HEK293T (cell line): ENCODE measurements around the gene SYDE1.

Experiments used
- ELF4 ChIP-seq: fragments of 450-650 bp; IDR thresholded peaks from 2 replicates; pipeline ENCODE4 v1.6.1; 2017; ENCODE audit warnings: antibody characterized with exemption
- L3MBTL2 ChIP-seq: fragments of 450-650 bp; conservative IDR thresholded peaks from 2 replicates; pipeline ENCODE4 v1.6.1; 2016; ENCODE audit warnings: mild to moderate bottlenecking
- LEF1 ChIP-seq: fragments of 450-650 bp; IDR thresholded peaks from 2 replicates; pipeline ENCODE4 v1.6.1; 2017; ENCODE audit warnings: mild to moderate bottlenecking, borderline replicate concordance
- SP1 ChIP-seq: fragments of 450-650 bp; IDR thresholded peaks from 2 replicates; pipeline ENCODE4 v1.6.1; 2017
- SUZ12 ChIP-seq: fragments of 450-650 bp; IDR thresholded peaks from 2 replicates; pipeline ENCODE4 v1.6.1; 2016; ENCODE audit warnings: mild to moderate bottlenecking

DNA sequence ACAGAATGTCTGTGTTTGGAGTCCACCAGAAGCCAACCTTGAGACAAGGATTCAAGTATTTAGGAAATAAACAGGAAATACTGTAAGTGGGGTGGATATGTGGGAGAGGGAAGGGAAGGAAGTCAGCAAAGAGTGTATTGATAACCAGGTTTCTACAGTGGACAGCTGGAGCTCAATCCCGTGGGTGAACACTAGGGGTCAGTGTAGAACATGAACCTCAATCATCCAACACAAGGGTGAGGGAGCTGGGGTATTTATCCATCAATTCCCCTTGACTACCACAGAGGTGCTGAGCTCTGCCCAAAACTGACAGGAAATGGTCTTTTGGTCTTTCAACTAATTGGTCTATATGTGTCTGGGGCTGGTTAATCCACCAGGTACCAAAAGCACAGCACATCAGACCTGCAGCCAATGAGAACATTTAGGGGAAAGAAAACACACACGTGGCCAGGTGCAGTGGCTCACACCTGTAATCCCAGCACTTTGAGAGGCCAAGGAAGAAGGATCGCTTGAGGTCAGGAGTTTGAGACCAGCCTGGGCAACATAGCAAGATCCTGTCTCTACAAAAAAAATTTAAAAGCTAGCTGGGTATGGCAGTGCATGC lies 5.6 kb upstream of the SYDE1 start:
- TF ChIP-seq ELF4 (no peak), SP1 (no peak), LEF1 (no peak), SUZ12 (no peak), L3MBTL2 (no peak)
